Ureter (tissue), 1 donor: Measurements from ENCODE around the gene POLD4. TPM values are rescaled to one million over a fixed set of nuclear protein-coding genes. Genes with fewer than 3 reads are reported as not detected.

Experiments used
- DNase-seq: peaks from one replicate; pipeline ENCODE4 v3.0.0-alpha.2; 2020; ENCODE audit warnings: low spot score
- total RNA-seq: library from RNA; stranded (reverse); gene quantifications from one replicate; pipeline ENCODE4 v1.2.4, GENCODE V29; 2023
- donor health status: DM: yes; HTN: yes; CAD: no.

Gene POLD4
- total RNA-seq, 1 donor from 2014 or later = 57.9 TPM

GRCh38 chr11:67389477-67389876 is 36.1 kb upstream of the POLD4 start:
- DNase-seq = no peak

GRCh38 chr11:67387518-67387917 is 34.2 kb upstream of the POLD4 start:
- no peak for DNase-seq

GRCh38 chr11:67387069-67387468 is 33.7 kb upstream of the POLD4 start:
- no peak for DNase-seq

GRCh38 chr11:67384851-67385366 is 31.6 kb upstream of the POLD4 start:
- DNase-seq = no peak

- DNase-seq = peak; percentile 86
Observed at GRCh38 chr11:67382276-67383136, 29.2 kb upstream of the POLD4 start.

GRCh38 chr11:67381244-67381972 is 28.1 kb upstream of the POLD4 start:
- DNase-seq = no peak

GRCh38 chr11:67379061-67380058 is 26.0 kb upstream of the POLD4 start:
- no peak for DNase-seq

- DNase-seq = no peak
Observed at GRCh38 chr11:67378544-67378943, 25.2 kb upstream of the POLD4 start.

- no peak for DNase-seq
Observed at GRCh38 chr11:67376873-67377808, 23.8 kb upstream of the POLD4 start.

- no peak for DNase-seq
Observed at GRCh38 chr11:67376063-67376820, 22.9 kb upstream of the POLD4 start.

GRCh38 chr11:67375320-67376055 is 22.1 kb upstream of the POLD4 start:
- no peak for DNase-seq

- no peak for DNase-seq
Observed at GRCh38 chr11:67374571-67375281, 21.4 kb upstream of the POLD4 start.

- peak; percentile 73 for DNase-seq
Observed at GRCh38 chr11:67373648-67374570, 20.6 kb upstream of the POLD4 start.

- DNase-seq = no peak
Observed at GRCh38 chr11:67372993-67373647, 19.8 kb upstream of the POLD4 start, which contains the start of gene CLCF1. Gene CLCF1, minus strand, starts transcription at chr11:67373598. Its CDS starts 59 bp downstream, at chr11:67373539.

GRCh38 chr11:67372321-67372992 is 19.1 kb upstream of the POLD4 start:
- no peak for DNase-seq

GRCh38 chr11:67371911-67372320 is 18.6 kb upstream of the POLD4 start:
- no peak for DNase-seq
